Panc1 (cell line): Measurements from ENCODE around the gene SCAF11. TPM values are rescaled to one million over a fixed set of nuclear protein-coding genes. Genes with fewer than 3 reads are reported as not detected.

Experiments
- ATAC-seq: fragments of 200-7000 bp; cut with Tn5 transposase; 2 replicates; pipeline ENCODE4 v1.9.1; 2020; ENCODE audit warnings: mild to moderate bottlenecking, moderate library complexity
- BruUV-seq: library from RNA; stranded (reverse); fragments of 400-500 nt; replicated peaks from 2 replicates; lab custom pipeline; 2021; lab: Mats Ljungman, UMichigan
- CTCF ChIA-PET: fragments of 300-600 bp; sonication (Branson Sonifier 250); formaldehyde crosslinking; loops from one replicate; lab custom pipeline; 2022; ENCODE audit warnings: antibody characterized with exemption; lab: Charles Lee
- POLR2A ChIA-PET: fragments of 300-600 bp; sonication (Branson Sonifier 250); formaldehyde crosslinking; loops from one replicate; lab custom pipeline; 2022; ENCODE audit warnings: antibody characterized with exemption; lab: Charles Lee
- DNase-seq: peaks from one replicate; pipeline ENCODE4 v3.0.0-alpha.2; 2010; ENCODE audit warnings: low read depth, low spot score
- H3K27ac ChIP-seq: 2 replicates; pipeline ENCODE4 v1.5.1; 2011; ENCODE audit warnings: mild to moderate bottlenecking, low read length, inconsistent platforms
- H3K27me3 ChIP-seq: fragments of 200-500 bp; sonication (Bioruptor generic); 2 replicates; pipeline ENCODE4 v1.6.0; 2014; ENCODE audit warnings: low read length, inconsistent platforms; ENCODE audit not compliant: control insufficient read depth, insufficient read depth
- H3K36me3 ChIP-seq: fragments of 200-500 bp; sonication (Bioruptor generic); 2 replicates; pipeline ENCODE4 v1.5.1; 2014; ENCODE audit warnings: inconsistent platforms, mild to moderate bottlenecking, low read length, moderate library complexity; ENCODE audit not compliant: control insufficient read depth, insufficient read depth
- H3K4me1 ChIP-seq: 2 replicates; pipeline ENCODE4 v1.5.1; 2011; ENCODE audit warnings: inconsistent platforms, mild to moderate bottlenecking, low read length, moderate library complexity; ENCODE audit not compliant: control insufficient read depth, insufficient read depth
- H3K4me3 ChIP-seq, 2 experiments: 2 replicates each; pipeline ENCODE4 v1.5.1; 2011 to 2012; ENCODE audit warnings: low read depth in 2 of 2, low read length in 2 of 2, mild to moderate bottlenecking in 2 of 2, inconsistent platforms in 1 of 2, moderate library complexity in 1 of 2
- H3K9me3 ChIP-seq: fragments of 200-500 bp; sonication (Bioruptor generic); 2 replicates; pipeline ENCODE4 v1.5.1; 2014; ENCODE audit warnings: low read depth, mild to moderate bottlenecking, inconsistent platforms, low read length, moderate library complexity; ENCODE audit not compliant: control insufficient read depth, insufficient read depth
- CTCF ChIP-seq: fragments of 450-650 bp; IDR thresholded peaks from 2 replicates; pipeline ENCODE4 v1.5.1; 2017; ENCODE audit warnings: mild to moderate bottlenecking
- POLR2AphosphoS5 ChIP-seq: IDR thresholded peaks from 2 replicates; pipeline ENCODE4 v1.6.1; 2012; ENCODE audit warnings: mild to moderate bottlenecking, low read depth, low read length, moderate library complexity
- REST ChIP-seq, 2 experiments: IDR thresholded peaks; 2 replicates each; pipeline ENCODE4 v1.6.1; 2011 to 2012; ENCODE audit warnings: low read depth in 2 of 2, control low read depth in 1 of 2, low read length in 1 of 2, mild to moderate bottlenecking in 1 of 2, moderate library complexity in 1 of 2; ENCODE audit not compliant: insufficient read depth in 1 of 2
- SIN3A ChIP-seq: IDR thresholded peaks from 2 replicates; pipeline ENCODE4 v1.6.1; 2012; ENCODE audit warnings: low read depth, mild to moderate bottlenecking, low read length, moderate library complexity, borderline replicate concordance; ENCODE audit not compliant: insufficient read depth
- TCF7L2 ChIP-seq: IDR thresholded peaks from 2 replicates; pipeline ENCODE4 v1.6.1; 2011; ENCODE audit warnings: mild to moderate bottlenecking, low read depth, low read length, inconsistent platforms
- in situ Hi-C: cut with HindIII; loops from 2 replicates; pipeline ENCODE4 v1.10.0; 2016; ENCODE audit warnings: low sequenced_read_pairs, low pct_unique_long_range_greater_than_20kb
- intact Hi-C: fragments of 100-400 bp; cut with micrococcal nuclease; formaldehyde crosslinking; loops from one replicate; pipeline ENCODE4 v1.10.0; 2022; ENCODE audit not compliant: unreplicated experiment
- total RNA-seq: library from RNA; stranded (reverse); gene quantifications from one replicate; pipeline ENCODE4 v1.2.1, GENCODE V29; 2021; ENCODE audit not compliant: unreplicated experiment

Gene SCAF11
- total RNA-seq, 1 experiment from 2014 or later = 98.3 TPM

GRCh38 chr12:45880533-45880932 lies 109.8 kb downstream of the SCAF11 start:
- H3K27me3 ChIP-seq = no peaks in the 10 kb centered on the region
- in situ Hi-C loops = no loop called here
- TF ChIP-seq POLR2AphosphoS5 (no peak), TCF7L2 (no peak), SIN3A (no peak), CTCF (no peak), REST (IDR thresholded peaks at IDR 0.05; ENCODE audit: insufficient read depth in 1 of 2, low read depth in 2 of 2, low read length in 1 of 2) (no peak)
- ChIA-PET CTCF (no interaction called here), POLR2A (no interaction called here)
- BruUV-seq = no TSS peak
- ATAC-seq (no peak), DNase-seq (no peak)
- H3K4me3 ChIP-seq = no peak overlapping the region
- peaks cover 5% of the 10 kb centered on the region; the same call in 1 of the 2 replicates for H3K4me1 ChIP-seq
- no peaks in the 10 kb centered on the region for H3K9me3 ChIP-seq
- H3K36me3 ChIP-seq = peaks cover 2% of the 10 kb centered on the region; the same call in 1 of the 2 replicates
- intact Hi-C loops = no loop called here
- no peak overlapping the region for H3K27ac ChIP-seq

- H3K36me3 ChIP-seq = peaks cover 2% of the 10 kb centered on the region; the same call in 1 of the 2 replicates
- POLR2A ChIA-PET = interaction anchor here (0.6 kb wide), 1 partner anchor 662 kb away, joined by 4 read pairs; no protein-coding TSS in a partner anchor
- peaks cover 5% of the 10 kb centered on the region; the same call in 1 of the 2 replicates for H3K4me1 ChIP-seq
- H3K27ac ChIP-seq = no peak overlapping the region
- H3K27me3 ChIP-seq = no peaks in the 10 kb centered on the region
- BruUV-seq = no TSS peak
- CTCF ChIA-PET = no interaction called here
- H3K4me3 ChIP-seq = no peak overlapping the region
- intact Hi-C loops = no loop called here
- TF ChIP-seq CTCF = no peak
- no peak for TF ChIP-seq POLR2AphosphoS5
- no peak for TF ChIP-seq SIN3A
- TF ChIP-seq REST (IDR thresholded peaks at IDR 0.05; ENCODE audit: insufficient read depth in 1 of 2, low read depth in 2 of 2, low read length in 1 of 2) = no peak
- no peak for TF ChIP-seq TCF7L2
- in situ Hi-C loops = no loop called here
- ATAC-seq (no peak), DNase-seq (no peak)
- no peaks in the 10 kb centered on the region for H3K9me3 ChIP-seq
Measured at GRCh38 chr12:45879363-45879895, 110.9 kb downstream of the SCAF11 start.
